Mesendoderm (in vitro differentiated cells): ENCODE results near the gene ITGA11.

Experiments
- DNase-seq: peaks from one replicate; pipeline ENCODE4 v3.0.0; 2013
- H2AK5ac ChIP-seq: 2 replicates; pipeline ENCODE4 v1.6.1; 2013; ENCODE audit warnings: low read length, inconsistent platforms
- H2BK120ac ChIP-seq: 2 replicates; pipeline ENCODE4 v1.6.1; 2013; ENCODE audit warnings: low read depth, mild to moderate bottlenecking, low read length, moderate library complexity, mixed read lengths
- H2BK15ac ChIP-seq: replicated peaks from 2 replicates; pipeline ENCODE4 v1.6.1; 2013; ENCODE audit warnings: low read depth, mild to moderate bottlenecking, moderate library complexity
- H2BK5ac ChIP-seq: 2 replicates; pipeline ENCODE4 v1.6.1; 2013; ENCODE audit warnings: low read length, inconsistent platforms
- H3K18ac ChIP-seq: 2 replicates; pipeline ENCODE4 v1.6.1; 2013; ENCODE audit warnings: mild to moderate bottlenecking, low read length, mixed read lengths
- H3K23ac ChIP-seq: one replicate; pipeline ENCODE4 v1.6.1; 2013; ENCODE audit warnings: low read length
- H3K27ac ChIP-seq: 2 replicates; pipeline ENCODE4 v1.5.1; 2013; ENCODE audit warnings: low read depth, mild to moderate bottlenecking, inconsistent platforms, low read length, moderate library complexity
- H3K27me3 ChIP-seq: 2 replicates; pipeline ENCODE4 v1.6.1; 2013; ENCODE audit warnings: low read length, control low read depth, mild to moderate bottlenecking, inconsistent platforms; ENCODE audit not compliant: insufficient read depth, poor library complexity
- H3K36me3 ChIP-seq: 2 replicates; pipeline ENCODE4 v1.6.1; 2013; ENCODE audit warnings: low read length, inconsistent platforms; ENCODE audit not compliant: control insufficient read depth, insufficient read depth
- H3K4ac ChIP-seq: one replicate; pipeline ENCODE4 v1.6.1; 2013; ENCODE audit warnings: low read depth, mild to moderate bottlenecking, low read length, moderate library complexity
- H3K4me1 ChIP-seq: 2 replicates; pipeline ENCODE4 v1.6.1; 2013; ENCODE audit warnings: low read depth, low read length, inconsistent platforms; ENCODE audit not compliant: control insufficient read depth
- H3K4me2 ChIP-seq: 2 replicates; pipeline ENCODE4 v1.6.1; 2013; ENCODE audit warnings: low read length
- H3K4me3 ChIP-seq: 2 replicates; pipeline ENCODE4 v1.5.1; 2013; ENCODE audit warnings: mild to moderate bottlenecking, low read length
- H3K56ac ChIP-seq: one replicate; pipeline ENCODE4 v1.6.1; 2013; ENCODE audit warnings: low read length
- H3K79me1 ChIP-seq: 2 replicates; pipeline ENCODE4 v1.6.1; 2013; ENCODE audit warnings: low read length, inconsistent platforms
- H3K79me2 ChIP-seq: 2 replicates; pipeline ENCODE4 v1.6.1; 2013; ENCODE audit warnings: mild to moderate bottlenecking, low read length; ENCODE audit not compliant: control insufficient read depth, insufficient read depth
- H3K9ac ChIP-seq: 2 replicates; pipeline ENCODE4 v1.6.1; 2013; ENCODE audit warnings: low read length, inconsistent platforms
- H4K5ac ChIP-seq: one replicate; pipeline ENCODE4 v1.6.1; 2013; ENCODE audit warnings: low read length
- H4K8ac ChIP-seq: one replicate; pipeline ENCODE4 v1.6.1; 2013; ENCODE audit warnings: low read depth, mild to moderate bottlenecking, control low read depth, low read length, moderate library complexity
- WGBS: extraction: QIAGEN DNeasy Blood & Tissue Kit; methylation state at CpG from one replicate; pipeline ENCODE4 v1.1.7; 2013; ENCODE audit warnings: low lambda C conversion rate, missing lambda C conversion rate; ENCODE audit not compliant: insufficient coverage; ENCODE audit errors: extremely low coverage; 5-methylcytosine and 5-hydroxymethylcytosine counted together

ITGA11 gene

GRCh38 chr15:68364660-68365035 is 67.3 kb downstream of the ITGA11 start:
- H2BK15ac ChIP-seq: no peak overlapping the region
- no peak overlapping the region for H3K9ac ChIP-seq
- H4K8ac ChIP-seq: no peak overlapping the region
- no peak overlapping the region for H3K27ac ChIP-seq
- H3K79me1 ChIP-seq: no peaks in the 10 kb centered on the region
- no peak overlapping the region for H3K4me3 ChIP-seq
- H4K5ac ChIP-seq: no peak overlapping the region
- no peaks in the 10 kb centered on the region for H3K27me3 ChIP-seq
- no peak overlapping the region for H3K4me2 ChIP-seq
- no peaks in the 10 kb centered on the region for H3K36me3 ChIP-seq
- no peaks in the 10 kb centered on the region for H3K4me1 ChIP-seq
- no peak overlapping the region for H3K4ac ChIP-seq
- H3K79me2 ChIP-seq: no peaks in the 10 kb centered on the region
- H3K18ac ChIP-seq: no peak overlapping the region
- no peak overlapping the region for H3K23ac ChIP-seq
- no peak overlapping the region for H2BK120ac ChIP-seq
- WGBS: no CpG with 5 or more reads among the region's 11 CpGs
- no peak overlapping the region for H2AK5ac ChIP-seq
- no peak overlapping the region for H3K56ac ChIP-seq
- no peak for DNase-seq
- no peak overlapping the region for H2BK5ac ChIP-seq

- DNase-seq: no peak
- Histone ChIP-seq H2BK15ac (no peak overlapping the region), H3K4ac (no peak overlapping the region), H3K27ac (no peak overlapping the region), H3K27me3 (no peaks in the 10 kb centered on the region), H3K79me1 (no peaks in the 10 kb centered on the region), H3K23ac (no peak overlapping the region), H3K56ac (no peak overlapping the region), H3K4me2 (no peak overlapping the region), H2BK120ac (no peak overlapping the region), H2BK5ac (no peak overlapping the region), H3K36me3 (no peaks in the 10 kb centered on the region), H3K4me3 (no peak overlapping the region), H4K5ac (no peak overlapping the region), H4K8ac (no peak overlapping the region), H3K18ac (no peak overlapping the region), H3K9ac (no peak overlapping the region), H3K4me1 (no peaks in the 10 kb centered on the region), H3K79me2 (no peaks in the 10 kb centered on the region), H2AK5ac (no peak overlapping the region)
- no CpG with 5 or more reads among the region's 7 CpGs for WGBS
Measured at GRCh38 chr15:68364028-68364659, 67.8 kb downstream of the ITGA11 start.

- no peaks in the 10 kb centered on the region for H3K79me2 ChIP-seq
- H3K9ac ChIP-seq: no peak overlapping the region
- no peak overlapping the region for H3K4me2 ChIP-seq
- WGBS: no CpG with 5 or more reads among the region's 2 CpGs
- no peaks in the 10 kb centered on the region for H3K4me1 ChIP-seq
- H2AK5ac ChIP-seq: no peak overlapping the region
- DNase-seq: no peak
- no peak overlapping the region for H4K8ac ChIP-seq
- no peaks in the 10 kb centered on the region for H3K79me1 ChIP-seq
- H3K27ac ChIP-seq: no peak overlapping the region
- H2BK120ac ChIP-seq: no peak overlapping the region
- no peak overlapping the region for H3K4ac ChIP-seq
- H3K18ac ChIP-seq: no peak overlapping the region
- H3K36me3 ChIP-seq: no peaks in the 10 kb centered on the region
- H2BK15ac ChIP-seq: no peak overlapping the region
- H3K56ac ChIP-seq: no peak overlapping the region
- H2BK5ac ChIP-seq: no peak overlapping the region
- H3K4me3 ChIP-seq: no peak overlapping the region
- no peak overlapping the region for H4K5ac ChIP-seq
- no peaks in the 10 kb centered on the region for H3K27me3 ChIP-seq
- H3K23ac ChIP-seq: no peak overlapping the region
Measured at GRCh38 chr15:68363353-68363752, 68.6 kb downstream of the ITGA11 start.

- Histone ChIP-seq H3K4me3 (no peak overlapping the region), H2AK5ac (no peak overlapping the region), H2BK15ac (no peak overlapping the region), H2BK5ac (no peak overlapping the region), H3K27me3 (no peaks in the 10 kb centered on the region), H3K4me2 (no peak overlapping the region), H4K8ac (no peak overlapping the region), H3K79me1 (no peaks in the 10 kb centered on the region), H3K23ac (no peak overlapping the region), H3K18ac (no peak overlapping the region), H3K79me2 (no peaks in the 10 kb centered on the region), H3K4ac (no peak overlapping the region), H4K5ac (no peak overlapping the region), H3K56ac (no peak overlapping the region), H3K4me1 (no peaks in the 10 kb centered on the region), H2BK120ac (no peak overlapping the region), H3K27ac (no peak overlapping the region), H3K9ac (no peak overlapping the region), H3K36me3 (no peaks in the 10 kb centered on the region)
- no peak for DNase-seq
- 100% methylated on average over 1 of the region's 1 CpG for WGBS
Measured at GRCh38 chr15:68362537-68363126, 69.3 kb downstream of the ITGA11 start.

- Histone ChIP-seq H3K4ac (no peak overlapping the region), H3K23ac (no peak overlapping the region), H3K56ac (no peak overlapping the region), H4K5ac (no peak overlapping the region), H2BK15ac (no peak overlapping the region), H3K9ac (no peak overlapping the region), H3K18ac (no peak overlapping the region), H2BK120ac (no peak overlapping the region), H3K27me3 (no peaks in the 10 kb centered on the region), H4K8ac (no peak overlapping the region), H3K27ac (no peak overlapping the region), H3K36me3 (no peaks in the 10 kb centered on the region), H3K4me1 (no peaks in the 10 kb centered on the region), H2BK5ac (no peak overlapping the region), H2AK5ac (no peak overlapping the region), H3K4me3 (no peak overlapping the region), H3K4me2 (no peak overlapping the region), H3K79me2 (no peaks in the 10 kb centered on the region), H3K79me1 (no peaks in the 10 kb centered on the region)
- no peak for DNase-seq
- WGBS: no CpG with 5 or more reads among the region's 8 CpGs
Measured at GRCh38 chr15:68360721-68361120, 71.2 kb downstream of the ITGA11 start.

GRCh38 chr15:68356778-68357177 is 75.2 kb downstream of the ITGA11 start:
- Histone ChIP-seq H4K5ac (no peak overlapping the region), H3K4ac (no peak overlapping the region), H4K8ac (no peak overlapping the region), H3K79me1 (no peaks in the 10 kb centered on the region), H2BK15ac (no peak overlapping the region), H3K4me1 (no peaks in the 10 kb centered on the region), H2BK5ac (no peak overlapping the region), H3K27ac (no peak overlapping the region), H2BK120ac (no peak overlapping the region), H3K4me2 (no peak overlapping the region), H3K18ac (no peak overlapping the region), H3K4me3 (no peak overlapping the region), H3K36me3 (no peaks in the 10 kb centered on the region), H3K79me2 (no peaks in the 10 kb centered on the region), H3K9ac (no peak overlapping the region), H3K56ac (no peak overlapping the region), H2AK5ac (no peak overlapping the region), H3K27me3 (no peaks in the 10 kb centered on the region), H3K23ac (no peak overlapping the region)
- no peak for DNase-seq
- WGBS: no CpG with 5 or more reads among the region's 6 CpGs
